HUES64 (cell line): Measurements from ENCODE around the gene LAMA2.

ENCODE experiments used
- H3K27ac ChIP-seq: 2 replicates; pipeline ENCODE4 v1.7.0; 2013; ENCODE audit warnings: low read depth, low read length, inconsistent platforms
- H3K27me3 ChIP-seq: 2 replicates; pipeline ENCODE4 v1.6.1; 2013; ENCODE audit warnings: mild to moderate bottlenecking, low read length; ENCODE audit not compliant: insufficient read depth
- H3K36me3 ChIP-seq: 2 replicates; pipeline ENCODE4 v1.6.1; 2013; ENCODE audit warnings: mild to moderate bottlenecking, low read length; ENCODE audit not compliant: insufficient read depth
- H3K4me1 ChIP-seq: 2 replicates; pipeline ENCODE4 v1.6.1; 2013; ENCODE audit warnings: mild to moderate bottlenecking, low read length, moderate library complexity; ENCODE audit not compliant: insufficient read depth
- H3K4me3 ChIP-seq: 2 replicates; pipeline ENCODE4 v1.5.1; 2013; ENCODE audit warnings: mild to moderate bottlenecking, low read length, moderate library complexity
- H3K9ac ChIP-seq: 2 replicates; pipeline ENCODE4 v1.6.1; 2013; ENCODE audit warnings: mild to moderate bottlenecking, low read depth, low read length
- H3K9me3 ChIP-seq: 2 replicates; pipeline ENCODE4 v1.6.1; 2013; ENCODE audit warnings: low read depth, low read length; ENCODE audit not compliant: insufficient read depth
- WGBS: fragments of 150-250, 120-280 bp; methylation state at CpG from one replicate; pipeline ENCODE4 v1.1.7; 2013; ENCODE audit warnings: missing lambda C conversion rate; 5-methylcytosine and 5-hydroxymethylcytosine counted together

The LAMA2 gene

GRCh38 chr6:129130959-129131681, 248.2 kb downstream of the LAMA2 start:
- no peaks in the 10 kb centered on the region for H3K27me3 ChIP-seq
- no peak overlapping the region for H3K9ac ChIP-seq
- H3K4me3 ChIP-seq = no peak overlapping the region
- no peaks in the 10 kb centered on the region for H3K36me3 ChIP-seq
- WGBS = 79% methylated on average over 1 of the region's 3 CpGs
- H3K27ac ChIP-seq = no peak overlapping the region
- no peaks in the 10 kb centered on the region for H3K4me1 ChIP-seq
- no peaks in the 10 kb centered on the region for H3K9me3 ChIP-seq

- H3K9ac ChIP-seq = no peak overlapping the region
- H3K9me3 ChIP-seq = no peaks in the 10 kb centered on the region
- H3K36me3 ChIP-seq = no peaks in the 10 kb centered on the region
- no peaks in the 10 kb centered on the region for H3K4me1 ChIP-seq
- H3K27me3 ChIP-seq = no peaks in the 10 kb centered on the region
- 92% methylated on average over 5 of the region's 5 CpGs for WGBS
- H3K4me3 ChIP-seq = no peak overlapping the region
- H3K27ac ChIP-seq = no peak overlapping the region
Observed at GRCh38 chr6:129133770-129134192, 250.8 kb downstream of the LAMA2 start.

- Histone ChIP-seq H3K9me3 (no peaks in the 10 kb centered on the region), H3K27me3 (no peaks in the 10 kb centered on the region), H3K9ac (no peak overlapping the region), H3K36me3 (no peaks in the 10 kb centered on the region), H3K4me3 (no peak overlapping the region), H3K27ac (no peak overlapping the region), H3K4me1 (no peaks in the 10 kb centered on the region)
Observed at GRCh38 chr6:129134535-129134934, 251.6 kb downstream of the LAMA2 start.

- 100% methylated on average over 1 of the region's 1 CpG for WGBS
- H3K4me1 ChIP-seq = no peaks in the 10 kb centered on the region
Observed at GRCh38 chr6:129135451-129135850, 252.5 kb downstream of the LAMA2 start.

GRCh38 chr6:129136751-129137150, 253.8 kb downstream of the LAMA2 start:
- no peaks in the 10 kb centered on the region for H3K4me1 ChIP-seq
- H3K27me3 ChIP-seq = no peaks in the 10 kb centered on the region
- H3K9ac ChIP-seq = no peak overlapping the region
- H3K36me3 ChIP-seq = no peaks in the 10 kb centered on the region
- H3K27ac ChIP-seq = no peak overlapping the region
- WGBS = 95% methylated on average over 4 of the region's 4 CpGs
- H3K9me3 ChIP-seq = no peaks in the 10 kb centered on the region
- no peak overlapping the region for H3K4me3 ChIP-seq

More at GRCh38 chr6:129135451-129135850, 252.5 kb downstream of the LAMA2 start:
- Histone ChIP-seq H3K27ac (no peak overlapping the region), H3K9me3 (no peaks in the 10 kb centered on the region), H3K36me3 (no peaks in the 10 kb centered on the region), H3K9ac (no peak overlapping the region), H3K4me3 (no peak overlapping the region), H3K27me3 (no peaks in the 10 kb centered on the region)

- H3K27ac ChIP-seq = no peak overlapping the region
- H3K9me3 ChIP-seq = no peaks in the 10 kb centered on the region
- no peak overlapping the region for H3K9ac ChIP-seq
- H3K4me1 ChIP-seq = no peaks in the 10 kb centered on the region
- H3K4me3 ChIP-seq = no peak overlapping the region
- WGBS = 93% methylated on average over 4 of the region's 4 CpGs
- H3K36me3 ChIP-seq = no peaks in the 10 kb centered on the region
- H3K27me3 ChIP-seq = no peaks in the 10 kb centered on the region
Observed at GRCh38 chr6:129138739-129139405, 255.9 kb downstream of the LAMA2 start.

- Histone ChIP-seq H3K36me3 (no peaks in the 10 kb centered on the region), H3K9me3 (no peaks in the 10 kb centered on the region), H3K4me3 (no peak overlapping the region), H3K4me1 (no peaks in the 10 kb centered on the region), H3K9ac (no peak overlapping the region), H3K27me3 (no peaks in the 10 kb centered on the region), H3K27ac (no peak overlapping the region)
- WGBS = 100% methylated on average over 2 of the region's 2 CpGs
Observed at GRCh38 chr6:129140526-129140925, 257.6 kb downstream of the LAMA2 start.

GRCh38 chr6:129141499-129141898, 258.6 kb downstream of the LAMA2 start:
- H3K4me3 ChIP-seq = no peak overlapping the region
- H3K36me3 ChIP-seq = no peaks in the 10 kb centered on the region
- H3K27me3 ChIP-seq = no peaks in the 10 kb centered on the region
- no peaks in the 10 kb centered on the region for H3K4me1 ChIP-seq
- no peak overlapping the region for H3K9ac ChIP-seq
- H3K9me3 ChIP-seq = no peaks in the 10 kb centered on the region
- H3K27ac ChIP-seq = no peak overlapping the region
- WGBS = no CpG with 5 or more reads among the region's 1 CpG

- no peaks in the 10 kb centered on the region for H3K36me3 ChIP-seq
- H3K9ac ChIP-seq = no peak overlapping the region
- H3K27me3 ChIP-seq = no peaks in the 10 kb centered on the region
- H3K9me3 ChIP-seq = no peaks in the 10 kb centered on the region
- no peak overlapping the region for H3K27ac ChIP-seq
- no peaks in the 10 kb centered on the region for H3K4me1 ChIP-seq
- WGBS = 96% methylated on average over 3 of the region's 3 CpGs
- no peak overlapping the region for H3K4me3 ChIP-seq
Observed at GRCh38 chr6:129146902-129147301, 264.0 kb downstream of the LAMA2 start.

- no peak overlapping the region for H3K27ac ChIP-seq
- no peaks in the 10 kb centered on the region for H3K4me1 ChIP-seq
- no peaks in the 10 kb centered on the region for H3K36me3 ChIP-seq
- no peaks in the 10 kb centered on the region for H3K9me3 ChIP-seq
- H3K4me3 ChIP-seq = no peak overlapping the region
- H3K9ac ChIP-seq = no peak overlapping the region
- WGBS = 91% methylated on average over 3 of the region's 4 CpGs
- no peaks in the 10 kb centered on the region for H3K27me3 ChIP-seq
Observed at GRCh38 chr6:129150507-129150906, 267.6 kb downstream of the LAMA2 start.

GRCh38 chr6:129153257-129153656, 270.3 kb downstream of the LAMA2 start:
- H3K27ac ChIP-seq = no peak overlapping the region
- H3K9ac ChIP-seq = no peak overlapping the region
- H3K36me3 ChIP-seq = no peaks in the 10 kb centered on the region
- no peak overlapping the region for H3K4me3 ChIP-seq
- H3K9me3 ChIP-seq = no peaks in the 10 kb centered on the region
- H3K4me1 ChIP-seq = no peaks in the 10 kb centered on the region
- no peaks in the 10 kb centered on the region for H3K27me3 ChIP-seq
- 98% methylated on average over 3 of the region's 4 CpGs for WGBS
